RWPE1 (cell line): ENCODE measurements around the gene ZNF672.
"Not testable (repeated sequence)": the region's sequence is repeated elsewhere in the genome, so short reads cannot be mapped to it uniquely, and the experiment has no call there.

Source experiments
- CTCF ChIA-PET: fragments of 350-600 bp; sonication (Branson Sonifier 250); formaldehyde crosslinking; extraction: SDS; loops from one replicate; lab custom pipeline; 2021; lab: Yijun Ruan, JAX
- POLR2A ChIA-PET: fragments of 400-600 bp; formaldehyde crosslinking; extraction: SDS; loops from one replicate; lab custom pipeline; 2020; ENCODE audit warnings: antibody characterized with exemption; ENCODE audit not compliant: low non-redundant PET; lab: Yijun Ruan, JAX
- DNase-seq: peaks from one replicate; pipeline ENCODE4 v3.0.0; 2012; ENCODE audit warnings: low spot score
- H3K27ac ChIP-seq: fragments of 450-650 bp; 2 replicates; pipeline ENCODE4 v1.5.1; 2017
- TF ChIP-seq, protein P1 (sequence below): fragments of 450-650 bp; conservative IDR thresholded peaks from 2 replicates; pipeline ENCODE4 v1.5.1; 2017; ENCODE audit warnings: low read depth, mild to moderate bottlenecking

ZNF672 gene

DNA sequence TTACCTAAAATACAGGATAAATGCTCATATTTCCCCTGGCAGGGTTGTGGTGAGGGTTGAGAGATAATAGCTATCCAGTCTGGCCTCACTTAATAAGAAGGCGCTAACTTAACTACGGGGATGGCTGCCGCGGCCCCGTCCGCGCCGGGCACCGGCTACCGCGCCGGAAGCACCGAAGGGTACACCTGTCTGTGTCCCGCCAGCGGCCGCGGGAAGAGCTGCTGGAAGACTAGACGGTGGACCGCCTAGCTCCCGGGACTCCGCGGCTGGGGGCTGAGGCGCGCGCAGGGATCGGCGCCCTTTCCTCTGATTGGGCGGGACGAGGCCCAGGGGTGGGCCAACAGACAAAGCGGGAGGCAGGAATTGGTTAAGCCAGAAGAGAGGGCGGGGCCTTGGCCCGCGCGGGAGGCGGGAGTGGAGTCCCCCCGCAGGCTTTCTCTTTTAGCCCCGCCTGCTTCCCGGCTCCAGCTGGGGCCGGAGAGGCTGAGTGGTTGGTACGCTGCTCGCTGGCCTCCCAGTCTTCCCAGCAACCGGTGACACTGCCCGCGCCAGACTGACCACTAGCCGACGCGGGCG lies at the start of gene ZNF672:
ZNF672 (plus strand) TSS at position 444 of the 576 bp plus-strand sequence. CDS start 9,051 bp downstream, outside the sequence.
- peak; percentile 97 for DNase-seq
- ChIA-PET CTCF (interaction anchor here (1.0 to 1.6 kb wide), 2 partner anchors 9 to 12 kb away, joined by 3 to 5 read pairs; partner anchors contain the start of gene SH3BP5L), POLR2A (interaction anchor here (0.6 to 2.3 kb wide), 7 partner anchors 11 to 1976 kb away, joined by 3 to 21 read pairs (median 5); partner anchors contain the start of genes PGBD2, SH3BP5L and ZNF692)
- TF ChIP-seq, protein P1, sequence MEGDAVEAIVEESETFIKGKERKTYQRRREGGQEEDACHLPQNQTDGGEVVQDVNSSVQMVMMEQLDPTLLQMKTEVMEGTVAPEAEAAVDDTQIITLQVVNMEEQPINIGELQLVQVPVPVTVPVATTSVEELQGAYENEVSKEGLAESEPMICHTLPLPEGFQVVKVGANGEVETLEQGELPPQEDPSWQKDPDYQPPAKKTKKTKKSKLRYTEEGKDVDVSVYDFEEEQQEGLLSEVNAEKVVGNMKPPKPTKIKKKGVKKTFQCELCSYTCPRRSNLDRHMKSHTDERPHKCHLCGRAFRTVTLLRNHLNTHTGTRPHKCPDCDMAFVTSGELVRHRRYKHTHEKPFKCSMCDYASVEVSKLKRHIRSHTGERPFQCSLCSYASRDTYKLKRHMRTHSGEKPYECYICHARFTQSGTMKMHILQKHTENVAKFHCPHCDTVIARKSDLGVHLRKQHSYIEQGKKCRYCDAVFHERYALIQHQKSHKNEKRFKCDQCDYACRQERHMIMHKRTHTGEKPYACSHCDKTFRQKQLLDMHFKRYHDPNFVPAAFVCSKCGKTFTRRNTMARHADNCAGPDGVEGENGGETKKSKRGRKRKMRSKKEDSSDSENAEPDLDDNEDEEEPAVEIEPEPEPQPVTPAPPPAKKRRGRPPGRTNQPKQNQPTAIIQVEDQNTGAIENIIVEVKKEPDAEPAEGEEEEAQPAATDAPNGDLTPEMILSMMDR: no peak
- H3K27ac ChIP-seq: peak within 1 kb of the TSS; percentile 96

- CTCF ChIA-PET: no interaction called here
These were observed 49.7 kb upstream of the ZNF672 start for GRCh38 chr1:248788327-248788726.

GRCh38 chr1:248789337-248789736 lies 48.7 kb upstream of the ZNF672 start:
- POLR2A ChIA-PET, DNase-seq, H3K27ac ChIP-seq: not testable (repeated sequence)
- CTCF ChIA-PET: interaction anchor here (0.5 to 0.6 kb wide), 2 partner anchors 32 to 117 kb away, joined by 3 to 5 read pairs; no protein-coding TSS in a partner anchor

More at GRCh38 chr1:248788327-248788726, 49.7 kb upstream of the ZNF672 start:
- POLR2A ChIA-PET: no interaction called here
- DNase-seq: no peak
- TF ChIP-seq, protein P1: no peak
- no peak overlapping the region for H3K27ac ChIP-seq

DNA sequence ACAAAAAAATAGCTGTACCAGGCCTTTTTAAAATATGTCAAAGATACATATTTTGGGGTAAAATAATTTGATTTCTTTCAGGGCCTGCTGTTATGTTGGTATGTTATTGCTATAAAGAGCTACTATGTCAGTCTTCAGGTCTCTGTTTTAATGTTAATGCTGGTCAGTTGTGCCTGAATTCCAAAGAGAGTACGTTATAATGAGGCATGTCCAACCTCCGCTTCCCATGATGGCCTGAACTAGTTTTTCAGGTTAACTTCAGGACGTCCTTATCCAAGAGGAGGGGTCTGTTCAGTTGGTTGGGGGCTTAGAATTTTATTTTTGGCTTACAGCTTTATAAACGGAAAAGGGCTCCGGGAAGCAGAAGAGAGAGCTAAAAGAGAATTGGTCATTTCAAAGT lies 47.6 kb upstream of the ZNF672 start:
- H3K27ac ChIP-seq: no peak overlapping the region
- POLR2A ChIA-PET: no interaction called here
- TF ChIP-seq, protein P1: no peak
- CTCF ChIA-PET: interaction anchor here (0.8 kb wide), 1 partner anchor 9 kb away, joined by 3 read pairs; no protein-coding TSS in a partner anchor
- DNase-seq: no peak

GRCh38 chr1:248791010-248791409 lies 47.0 kb upstream of the ZNF672 start:
- H3K27ac ChIP-seq: no peak overlapping the region
- ChIA-PET POLR2A (no interaction called here), CTCF (interaction anchor here (0.8 kb wide), 1 partner anchor 10 kb away, joined by 3 read pairs; no protein-coding TSS in a partner anchor)
- TF ChIP-seq, protein P1: no peak
- DNase-seq: no peak

- TF ChIP-seq, protein P1: no peak
- no peak overlapping the region for H3K27ac ChIP-seq
- POLR2A ChIA-PET: no interaction called here
- CTCF ChIA-PET: no interaction called here
- no peak for DNase-seq
These were observed 45.7 kb upstream of the ZNF672 start for GRCh38 chr1:248792342-248792741.

DNA sequence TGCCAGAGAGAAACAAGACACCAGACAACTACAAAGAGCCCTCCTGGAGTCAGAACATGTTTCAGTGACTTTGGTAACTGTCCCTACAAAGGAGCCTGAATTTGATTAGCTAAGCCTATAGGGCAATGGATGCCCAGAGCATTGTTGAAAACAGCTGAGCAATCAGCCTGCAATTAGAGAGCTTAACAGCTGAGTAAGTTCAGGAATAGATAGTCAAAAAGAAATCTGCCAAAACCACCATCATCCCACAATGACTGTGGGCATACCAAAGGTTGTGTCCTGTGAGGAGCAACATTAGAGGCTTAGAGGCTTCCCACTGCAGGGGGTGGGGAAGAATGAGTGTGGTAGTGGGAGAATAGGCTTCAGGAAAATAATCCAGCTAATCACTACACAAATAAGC lies 44.4 kb upstream of the ZNF672 start:
- TF ChIP-seq, protein P1: no peak
- ChIA-PET POLR2A (no interaction called here), CTCF (no interaction called here)
- no peak for DNase-seq
- no peak overlapping the region for H3K27ac ChIP-seq

DNA sequence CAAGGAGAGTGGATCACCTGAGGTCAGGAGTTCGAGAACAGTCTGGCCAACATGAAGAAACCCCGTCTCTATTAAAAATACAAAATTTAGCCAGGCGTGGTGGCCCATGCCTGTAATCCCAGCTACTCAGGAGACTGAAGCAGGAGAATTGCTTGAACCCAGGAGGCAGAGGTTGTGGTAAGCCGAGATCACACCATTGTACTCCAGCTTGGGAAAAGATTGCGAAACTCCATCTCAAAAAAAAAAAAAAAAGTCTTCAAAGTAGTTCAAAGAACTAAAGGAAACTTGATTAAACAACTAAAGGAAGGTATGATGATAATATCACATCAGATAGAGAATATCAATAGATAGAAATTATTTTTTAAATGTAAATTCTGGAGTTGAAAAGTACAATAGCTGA lies 43.4 kb upstream of the ZNF672 start:
- CTCF ChIA-PET: interaction anchor here (0.6 to 1.1 kb wide), 2 partner anchors 10 to 12 kb away, joined by 3 read pairs; no protein-coding TSS in a partner anchor
- POLR2A ChIA-PET: not testable (repeated sequence)

More for the DNA sequence above, 43.4 kb upstream of the ZNF672 start:
- H3K27ac ChIP-seq, DNase-seq: not testable (repeated sequence)
